Calu3 (cell line): ENCODE results near the gene AUH. TPM values are rescaled to one million over a fixed set of nuclear protein-coding genes. Genes with fewer than 3 reads are reported as not detected.

Experiments
- BruUV-seq: library from RNA; stranded (reverse); fragments of 400-500 nt; replicated peaks from 2 replicates; lab custom pipeline; 2021; lab: Mats Ljungman, UMichigan
- CTCF ChIA-PET: fragments of 300-600 bp; sonication (Branson Sonifier 250); formaldehyde crosslinking; loops from one replicate; lab custom pipeline; 2022; ENCODE audit warnings: antibody characterized with exemption; lab: Charles Lee
- DNase-seq: peaks from one replicate; pipeline ENCODE4 v3.0.0; 2022
- H3K27ac Mint-ChIP-seq: one replicate; pipeline ENCODE4 v1.8.0; 2022; ENCODE audit warnings: mixed read lengths; ENCODE audit not compliant: unreplicated experiment
- H3K27me3 Mint-ChIP-seq: one replicate; pipeline ENCODE4 v1.8.0; 2022; ENCODE audit warnings: mixed read lengths; ENCODE audit not compliant: unreplicated experiment
- H3K36me3 Mint-ChIP-seq: one replicate; pipeline ENCODE4 v1.8.0; 2022; ENCODE audit warnings: mild to moderate bottlenecking, moderate library complexity, mixed read lengths; ENCODE audit not compliant: insufficient read depth, unreplicated experiment
- H3K4me1 Mint-ChIP-seq: one replicate; pipeline ENCODE4 v1.8.0; 2022; ENCODE audit warnings: mild to moderate bottlenecking, low read depth, mixed read lengths; ENCODE audit not compliant: unreplicated experiment
- H3K4me3 Mint-ChIP-seq: one replicate; pipeline ENCODE4 v1.8.0; 2022; ENCODE audit warnings: mild to moderate bottlenecking, low read depth, moderate library complexity, mixed read lengths; ENCODE audit not compliant: unreplicated experiment
- H3K9me3 Mint-ChIP-seq: one replicate; pipeline ENCODE4 v1.8.0; 2022; ENCODE audit warnings: low read depth, mixed read lengths; ENCODE audit not compliant: unreplicated experiment
- CTCF ChIP-seq: fragments of 200-600 bp; IDR thresholded peaks from one replicate; pipeline ENCODE4 v1.8.0; 2022; ENCODE audit warnings: antibody characterized with exemption; ENCODE audit not compliant: unreplicated experiment
- intact Hi-C: fragments of 100-400 bp; cut with micrococcal nuclease; formaldehyde crosslinking; loops from one replicate; pipeline ENCODE4 v1.10.0; 2022; ENCODE audit not compliant: unreplicated experiment
- total RNA-seq: library from RNA; stranded (reverse); gene quantifications from 2 replicates; pipeline ENCODE4 v1.2.3, GENCODE V29; 2022

AUH gene
- total RNA-seq, 1 experiment from 2014 or later = 13.4 TPM

GRCh38 chr9:91347377-91347776 lies 14.3 kb downstream of the AUH start:
- CTCF ChIA-PET = no interaction called here
- H3K27me3 Mint-ChIP-seq = no peaks in the 10 kb centered on the region
- peaks cover 11% of the 10 kb centered on the region for H3K4me1 Mint-ChIP-seq
- intact Hi-C loops = no loop called here
- TF ChIP-seq CTCF = no peak
- H3K27ac Mint-ChIP-seq = no peak overlapping the region
- BruUV-seq = no TSS peak
- no peak overlapping the region for H3K4me3 Mint-ChIP-seq
- no peak for DNase-seq
- no peaks in the 10 kb centered on the region for H3K9me3 Mint-ChIP-seq
- H3K36me3 Mint-ChIP-seq = no peaks in the 10 kb centered on the region

- no TSS peak for BruUV-seq
- CTCF ChIA-PET = interaction anchor here (0.5 to 0.6 kb wide), 2 partner anchors 8 to 38 kb away, joined by 3 to 4 read pairs; no protein-coding TSS in a partner anchor
- Mint-ChIP-seq H3K36me3 (peaks cover 1% of the 10 kb centered on the region), H3K27me3 (no peaks in the 10 kb centered on the region), H3K9me3 (no peaks in the 10 kb centered on the region), H3K27ac (no peak overlapping the region), H3K4me1 (peaks cover 18% of the 10 kb centered on the region), H3K4me3 (no peak overlapping the region)
- intact Hi-C loops = no loop called here
- TF ChIP-seq CTCF = no peak
- no peak for DNase-seq
Observed at GRCh38 chr9:91346644-91347043, 15.1 kb downstream of the AUH start.

- Mint-ChIP-seq H3K27ac (no peak overlapping the region), H3K4me3 (no peak overlapping the region), H3K4me1 (peaks cover 24% of the 10 kb centered on the region), H3K36me3 (peaks cover 8% of the 10 kb centered on the region), H3K9me3 (no peaks in the 10 kb centered on the region), H3K27me3 (no peaks in the 10 kb centered on the region)
- intact Hi-C loops = no loop called here
- CTCF ChIA-PET = interaction anchor here (0.5 to 0.6 kb wide), 2 partner anchors 9 to 39 kb away, joined by 3 to 4 read pairs; no protein-coding TSS in a partner anchor
- BruUV-seq = no TSS peak
- no peak for TF ChIP-seq CTCF
- DNase-seq = no peak
Observed at GRCh38 chr9:91345978-91346377, 15.7 kb downstream of the AUH start.

GRCh38 chr9:91342575-91342974 lies 19.1 kb downstream of the AUH start:
- peaks cover 8% of the 10 kb centered on the region for H3K36me3 Mint-ChIP-seq
- no peaks in the 10 kb centered on the region for H3K9me3 Mint-ChIP-seq
- H3K4me3 Mint-ChIP-seq = peak overlapping the region; percentile 40
- H3K27me3 Mint-ChIP-seq = no peaks in the 10 kb centered on the region
- CTCF ChIA-PET = interaction anchor here (0.8 kb wide), 1 partner anchor 427 kb away, joined by 3 read pairs; no protein-coding TSS in a partner anchor
- intact Hi-C loops = no loop called here
- no peak for TF ChIP-seq CTCF
- peaks cover 24% of the 10 kb centered on the region for H3K4me1 Mint-ChIP-seq
- BruUV-seq = no TSS peak
- peak overlapping the region; percentile 84 for H3K27ac Mint-ChIP-seq
- no peak for DNase-seq
